Endothelial cell (in vitro differentiated cells): ENCODE measurements around the gene ZNF521. TPM values are rescaled to one million over a fixed set of nuclear protein-coding genes. Genes with fewer than 3 reads are reported as not detected.

Source experiments
- DNase-seq: peaks from one replicate; pipeline ENCODE4 v3.0.0; 2021; ENCODE audit warnings: low spot score
- H3K27ac Mint-ChIP-seq: one replicate; pipeline ENCODE4 v1.8.0; 2021; ENCODE audit warnings: mixed read lengths, inconsistent platforms; ENCODE audit not compliant: unreplicated experiment
- H3K27me3 Mint-ChIP-seq: one replicate; pipeline ENCODE4 v1.8.0; 2021; ENCODE audit warnings: mild to moderate bottlenecking, moderate library complexity, mixed read lengths, inconsistent platforms; ENCODE audit not compliant: unreplicated experiment
- H3K36me3 Mint-ChIP-seq: one replicate; pipeline ENCODE4 v1.8.0; 2021; ENCODE audit warnings: mild to moderate bottlenecking, low read depth, mixed read lengths, inconsistent platforms; ENCODE audit not compliant: unreplicated experiment
- H3K4me1 Mint-ChIP-seq: one replicate; pipeline ENCODE4 v1.8.0; 2021; ENCODE audit warnings: mild to moderate bottlenecking, mixed read lengths, inconsistent platforms; ENCODE audit not compliant: unreplicated experiment
- H3K4me3 Mint-ChIP-seq: one replicate; pipeline ENCODE4 v1.8.0; 2021; ENCODE audit warnings: mild to moderate bottlenecking, mixed read lengths, inconsistent platforms; ENCODE audit not compliant: unreplicated experiment
- H3K9me3 Mint-ChIP-seq: one replicate; pipeline ENCODE4 v1.8.0; 2021; ENCODE audit warnings: mixed read lengths, inconsistent platforms; ENCODE audit not compliant: unreplicated experiment
- total RNA-seq: library from RNA; stranded (reverse); fragmentation: NEBNext Ultra II Directional; extraction: Animal tissue kit (Norgen Biotek cat#: 25700); gene quantifications from one replicate; pipeline ENCODE4 v1.2.1, GENCODE V29; 2021; ENCODE audit not compliant: unreplicated experiment
- TF ChIP-seq, protein P1 (sequence below): fragments of 200-600 bp; sonication (generic); IDR thresholded peaks from one replicate; pipeline ENCODE4 v1.5.0; 2021; ENCODE audit warnings: antibody characterized with exemption; ENCODE audit not compliant: unreplicated experiment

The ZNF521 gene
- total RNA-seq, 1 donor from 2014 or later = 238 TPM

DNA sequence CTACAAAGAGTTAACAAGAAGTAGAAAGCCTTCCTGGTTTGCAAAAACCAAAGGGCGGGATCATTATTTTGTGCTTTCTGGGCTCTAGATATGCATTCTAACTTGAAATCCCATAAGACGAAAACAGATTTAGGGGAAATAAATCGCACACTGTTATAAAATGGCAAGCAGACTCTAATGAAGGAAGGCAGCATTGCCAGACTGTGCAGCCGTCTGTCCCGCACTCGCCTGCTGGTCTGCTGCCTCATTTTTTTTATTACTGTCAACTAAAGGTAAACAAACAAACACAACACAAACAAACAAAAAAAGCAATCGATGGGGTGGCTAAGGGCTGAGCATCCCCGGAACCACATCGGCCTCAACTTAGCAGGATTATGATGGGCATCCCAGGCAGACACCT is 24.4 kb downstream of the ZNF521 start:
- Mint-ChIP-seq H3K27me3 (peaks cover 4% of the 10 kb centered on the region), H3K9me3 (no peaks in the 10 kb centered on the region), H3K27ac (no peak overlapping the region), H3K4me3 (no peak overlapping the region), H3K4me1 (peaks cover 74% of the 10 kb centered on the region), H3K36me3 (peaks cover 14% of the 10 kb centered on the region)
- TF ChIP-seq, protein P1, sequence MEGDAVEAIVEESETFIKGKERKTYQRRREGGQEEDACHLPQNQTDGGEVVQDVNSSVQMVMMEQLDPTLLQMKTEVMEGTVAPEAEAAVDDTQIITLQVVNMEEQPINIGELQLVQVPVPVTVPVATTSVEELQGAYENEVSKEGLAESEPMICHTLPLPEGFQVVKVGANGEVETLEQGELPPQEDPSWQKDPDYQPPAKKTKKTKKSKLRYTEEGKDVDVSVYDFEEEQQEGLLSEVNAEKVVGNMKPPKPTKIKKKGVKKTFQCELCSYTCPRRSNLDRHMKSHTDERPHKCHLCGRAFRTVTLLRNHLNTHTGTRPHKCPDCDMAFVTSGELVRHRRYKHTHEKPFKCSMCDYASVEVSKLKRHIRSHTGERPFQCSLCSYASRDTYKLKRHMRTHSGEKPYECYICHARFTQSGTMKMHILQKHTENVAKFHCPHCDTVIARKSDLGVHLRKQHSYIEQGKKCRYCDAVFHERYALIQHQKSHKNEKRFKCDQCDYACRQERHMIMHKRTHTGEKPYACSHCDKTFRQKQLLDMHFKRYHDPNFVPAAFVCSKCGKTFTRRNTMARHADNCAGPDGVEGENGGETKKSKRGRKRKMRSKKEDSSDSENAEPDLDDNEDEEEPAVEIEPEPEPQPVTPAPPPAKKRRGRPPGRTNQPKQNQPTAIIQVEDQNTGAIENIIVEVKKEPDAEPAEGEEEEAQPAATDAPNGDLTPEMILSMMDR = no peak
- DNase-seq = no peak

DNA sequence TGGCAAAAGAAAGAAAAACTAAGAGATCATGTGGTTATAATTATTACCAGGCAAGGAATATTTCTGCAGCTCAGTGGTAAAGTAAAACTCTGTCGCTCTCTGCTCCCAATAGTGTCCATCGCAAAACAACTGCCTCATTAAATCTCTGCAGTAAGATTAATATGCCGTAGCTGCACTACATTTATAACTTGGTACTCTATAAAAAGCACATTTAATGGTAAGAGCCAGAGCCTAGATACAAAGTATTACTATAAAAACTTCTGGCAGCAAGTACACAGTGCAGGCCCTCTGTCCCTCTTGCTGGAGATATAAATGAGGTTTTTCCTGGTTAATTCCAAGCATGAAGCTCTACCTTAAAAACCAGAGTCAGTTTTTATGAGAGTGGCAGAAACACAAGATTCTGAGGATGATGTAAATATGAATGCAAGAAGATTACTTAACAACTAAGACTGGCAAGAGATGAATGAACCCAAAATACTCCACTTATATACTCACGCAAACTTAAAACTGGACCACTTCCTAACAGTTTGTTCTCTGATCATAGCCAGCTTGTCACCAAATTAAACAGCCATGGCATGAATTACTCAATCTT is 25.5 kb downstream of the ZNF521 start:
- TF ChIP-seq, protein P1 = no peak
- Mint-ChIP-seq H3K27me3 (peaks cover 4% of the 10 kb centered on the region), H3K36me3 (peaks cover 14% of the 10 kb centered on the region), H3K4me1 (peaks cover 73% of the 10 kb centered on the region), H3K27ac (no peak overlapping the region), H3K4me3 (no peak overlapping the region), H3K9me3 (no peaks in the 10 kb centered on the region)
- no peak for DNase-seq

DNA sequence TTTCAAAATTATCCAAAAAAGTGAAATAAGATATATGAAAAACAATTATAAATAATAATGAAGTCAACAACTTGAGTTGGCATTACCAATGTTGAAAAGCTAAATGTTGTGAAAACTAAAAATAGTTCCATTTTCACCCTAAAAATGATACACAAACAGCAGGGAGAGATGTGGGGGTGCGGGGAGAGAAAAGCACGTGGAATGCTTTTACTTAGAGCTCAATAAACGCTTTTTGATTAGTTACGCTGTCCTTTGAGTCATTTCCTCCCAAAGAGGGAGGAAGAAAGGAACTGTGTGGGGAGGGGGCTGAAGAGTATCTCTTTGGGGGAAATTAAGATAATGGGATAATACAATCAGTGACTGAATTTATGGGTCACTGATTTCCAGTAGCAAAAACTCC is 29.2 kb downstream of the ZNF521 start:
- peaks cover 49% of the 10 kb centered on the region for H3K4me1 Mint-ChIP-seq
- no peak for DNase-seq
- H3K27me3 Mint-ChIP-seq = peaks cover 2% of the 10 kb centered on the region
- peaks cover 23% of the 10 kb centered on the region for H3K36me3 Mint-ChIP-seq
- no peaks in the 10 kb centered on the region for H3K9me3 Mint-ChIP-seq
- no peak overlapping the region for H3K4me3 Mint-ChIP-seq
- TF ChIP-seq, protein P1 = no peak
- H3K27ac Mint-ChIP-seq = no peak overlapping the region

- H3K27ac Mint-ChIP-seq = no peak overlapping the region
- peaks cover 37% of the 10 kb centered on the region for H3K36me3 Mint-ChIP-seq
- TF ChIP-seq, protein P1 = no peak
- no peaks in the 10 kb centered on the region for H3K9me3 Mint-ChIP-seq
- H3K4me1 Mint-ChIP-seq = peaks cover 31% of the 10 kb centered on the region
- peaks cover 2% of the 10 kb centered on the region for H3K27me3 Mint-ChIP-seq
- no peak for DNase-seq
- no peak overlapping the region for H3K4me3 Mint-ChIP-seq
Measured at GRCh38 chr18:25316381-25317018, 35.5 kb downstream of the ZNF521 start.

DNA sequence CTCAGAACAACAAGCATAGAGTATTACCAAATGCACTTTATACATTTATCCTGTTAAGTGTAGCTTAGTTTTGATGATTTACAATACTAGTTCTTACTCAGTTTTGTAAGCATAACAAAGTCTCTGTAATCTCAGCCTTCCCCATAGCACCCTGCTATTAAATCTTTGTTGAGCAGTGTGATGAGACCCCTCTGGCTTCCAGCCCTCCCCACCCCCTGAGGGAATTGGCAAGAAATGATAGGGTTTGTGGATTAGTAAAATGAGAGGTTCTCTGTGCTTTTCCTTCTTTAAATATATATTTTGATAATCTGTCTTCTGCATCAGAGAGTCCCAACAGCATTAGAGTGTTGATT is 37.2 kb downstream of the ZNF521 start:
- peaks cover 2% of the 10 kb centered on the region for H3K27me3 Mint-ChIP-seq
- H3K4me3 Mint-ChIP-seq = no peak overlapping the region
- H3K27ac Mint-ChIP-seq = no peak overlapping the region
- TF ChIP-seq, protein P1 = no peak
- DNase-seq = no peak
- H3K36me3 Mint-ChIP-seq = peaks cover 27% of the 10 kb centered on the region
- H3K9me3 Mint-ChIP-seq = no peaks in the 10 kb centered on the region
- peaks cover 36% of the 10 kb centered on the region for H3K4me1 Mint-ChIP-seq
